ENCODE data around the gene ZNF605.
"Not testable (repeated sequence)": the region's sequence is repeated elsewhere in the genome, so short reads cannot be mapped to it uniquely, and the experiment has no call there.

ZNF605 gene

GRCh38 chr12:132948146-132949066 lies 7.7 kb downstream of the ZNF605 start:
- DNase-seq (ENCODE audit: low read depth) = no peak

GRCh38 chr12:132946246-132946820 lies 9.8 kb downstream of the ZNF605 start:
- no peak for DNase-seq (ENCODE audit: low read depth)

GRCh38 chr12:132945806-132946205 lies 10.3 kb downstream of the ZNF605 start:
- DNase-seq (ENCODE audit: low read depth) = no peak

GRCh38 chr12:132942611-132943010 lies 13.5 kb downstream of the ZNF605 start:
- no peak for DNase-seq (ENCODE audit: low read depth)

- DNase-seq (ENCODE audit: low read depth) = no peak
Measured at GRCh38 chr12:132941336-132941954, 14.7 kb downstream of the ZNF605 start.

- DNase-seq (ENCODE audit: low read depth) = no peak
Measured at GRCh38 chr12:132940071-132940719, 15.9 kb downstream of the ZNF605 start.

- DNase-seq (ENCODE audit: low read depth) = not testable (repeated sequence)
Measured at GRCh38 chr12:132938807-132939206, 17.3 kb downstream of the ZNF605 start.

- DNase-seq (ENCODE audit: low read depth) = no peak
Measured at GRCh38 chr12:132937476-132937875, 18.6 kb downstream of the ZNF605 start.

- not testable (repeated sequence) for DNase-seq (ENCODE audit: low read depth)
Measured at GRCh38 chr12:132936921-132937320, 19.2 kb downstream of the ZNF605 start.

GRCh38 chr12:132936163-132936562 lies 19.9 kb downstream of the ZNF605 start:
- no peak for DNase-seq (ENCODE audit: low read depth)

GRCh38 chr12:132926415-132926833 lies 29.7 kb downstream of the ZNF605 start:
- DNase-seq (ENCODE audit: low read depth) = no peak

- no peak for DNase-seq (ENCODE audit: low read depth)
Measured at GRCh38 chr12:132925597-132926414, 30.3 kb downstream of the ZNF605 start.

- no peak for DNase-seq (ENCODE audit: low read depth)
Measured at GRCh38 chr12:132924356-132924755, 31.8 kb downstream of the ZNF605 start.

GRCh38 chr12:132923356-132923909 lies 32.7 kb downstream of the ZNF605 start:
- no peak for DNase-seq (ENCODE audit: low read depth)

GRCh38 chr12:132922676-132923075 lies 33.4 kb downstream of the ZNF605 start:
- no peak for DNase-seq (ENCODE audit: low read depth)

GRCh38 chr12:132921685-132922084 lies 34.4 kb downstream of the ZNF605 start:
- no peak for DNase-seq (ENCODE audit: low read depth)

GRCh38 chr12:132918680-132919079 lies 37.4 kb downstream of the ZNF605 start:
- DNase-seq (ENCODE audit: low read depth) = no peak

- DNase-seq (ENCODE audit: low read depth) = no peak
Measured at GRCh38 chr12:132909030-132909368, 47.1 kb downstream of the ZNF605 start.

- peak; percentile 92 for DNase-seq (ENCODE audit: low read depth)
Measured at GRCh38 chr12:132908145-132909029, 47.7 kb downstream of the ZNF605 start.

- not testable (repeated sequence) for DNase-seq (ENCODE audit: low read depth)
Measured at GRCh38 chr12:132907789-132908144, 48.3 kb downstream of the ZNF605 start.

All from non-pigmented ciliary epithelial cell (primary cell).